IPS-18c (cell line): ENCODE data around the gene RAB3GAP2.
A peak's percentile ranks its signal among the peaks of the same experiment; 100 is the strongest.
"Not testable (repeated sequence)": the region's sequence is repeated elsewhere in the genome, so short reads cannot be mapped to it uniquely, and the experiment has no call there.

ENCODE experiments used
- H3K4me3 ChIP-seq: 2 replicates; pipeline ENCODE4 v1.7.0; 2013; ENCODE audit warnings: low read depth, mild to moderate bottlenecking, low read length, moderate library complexity; ENCODE audit not compliant: insufficient read depth
- H3K9me3 ChIP-seq: one replicate; pipeline ENCODE4 v1.6.1; 2013; ENCODE audit warnings: mild to moderate bottlenecking, low read length, moderate library complexity; ENCODE audit not compliant: control insufficient read depth, insufficient read depth

Gene RAB3GAP2

GRCh38 chr1:220272047-220272840 is at the start of gene RAB3GAP2:
Gene RAB3GAP2 (minus strand): TSS chr1:220272453. CDS start chr1:220272337, 116 bp downstream.
- H3K9me3 ChIP-seq: no peaks in the 10 kb centered on the region
- H3K4me3 ChIP-seq: peak within 1 kb of the TSS; percentile 91

GRCh38 chr1:220321758-220322157 is 49.5 kb upstream of the RAB3GAP2 start:
- no peaks in the 10 kb centered on the region for H3K9me3 ChIP-seq
- no peak overlapping the region for H3K4me3 ChIP-seq

DNA sequence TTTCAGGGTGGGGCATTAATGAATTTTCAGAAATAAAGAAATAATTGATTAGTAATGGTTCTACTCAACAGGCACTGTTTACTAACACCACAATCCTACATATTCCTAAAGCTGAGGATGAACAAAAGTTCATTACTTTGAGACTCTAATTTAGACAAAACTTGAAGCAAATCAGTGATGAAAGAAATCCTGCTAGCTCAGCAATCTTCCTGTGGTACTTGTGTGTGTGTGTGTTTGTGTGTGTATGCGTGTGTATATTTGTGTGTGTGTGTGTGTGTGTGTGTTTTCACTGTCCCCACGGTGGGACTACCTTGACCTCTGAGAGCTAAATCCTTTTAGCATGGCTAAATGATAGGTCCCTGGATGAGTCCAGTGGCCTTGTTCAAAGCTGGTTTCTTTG is 48.5 kb upstream of the RAB3GAP2 start:
- Histone ChIP-seq H3K9me3 (no peaks in the 10 kb centered on the region), H3K4me3 (no peak overlapping the region)

DNA sequence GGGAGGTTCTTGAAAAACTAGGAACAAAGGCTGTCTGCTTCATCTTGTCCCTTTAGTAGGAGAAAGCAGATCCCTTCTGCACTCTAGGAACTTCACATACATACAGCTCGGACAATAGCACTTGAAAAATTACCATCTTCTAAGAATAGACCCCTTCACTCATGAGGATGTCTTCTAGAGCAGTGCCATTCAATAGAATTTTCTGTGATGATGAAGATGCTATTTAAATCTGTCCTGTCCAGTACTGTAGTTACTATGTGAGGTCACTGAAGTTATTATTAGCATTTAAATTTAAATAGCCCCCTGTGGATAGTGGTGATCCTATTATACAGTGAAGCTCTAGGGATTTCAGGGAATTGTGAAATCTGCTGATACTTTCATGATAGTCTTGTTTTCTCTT is 46.4 kb upstream of the RAB3GAP2 start:
- Histone ChIP-seq H3K9me3 (no peaks in the 10 kb centered on the region), H3K4me3 (no peak overlapping the region)

DNA sequence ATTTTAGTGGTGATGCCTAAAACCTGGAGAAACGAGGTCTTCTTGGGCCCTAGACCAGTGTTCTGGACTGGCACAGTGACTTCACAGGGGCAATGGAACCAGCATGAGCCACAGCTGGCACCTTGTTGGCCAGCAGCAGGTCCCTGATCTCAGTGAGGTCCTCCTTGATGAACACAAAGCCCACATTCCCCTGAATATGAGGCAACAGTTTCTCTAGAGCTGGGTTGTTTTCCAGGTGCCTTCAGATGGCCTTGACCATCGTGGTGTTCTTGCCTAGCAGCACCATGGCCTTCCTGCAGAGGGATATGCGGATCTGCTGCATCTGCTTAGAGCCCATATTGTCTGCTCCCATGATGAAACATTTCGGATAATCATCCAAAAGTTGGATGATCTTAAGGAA is 44.9 kb upstream of the RAB3GAP2 start:
- Histone ChIP-seq H3K4me3 (no peak overlapping the region), H3K9me3 (no peaks in the 10 kb centered on the region)

DNA sequence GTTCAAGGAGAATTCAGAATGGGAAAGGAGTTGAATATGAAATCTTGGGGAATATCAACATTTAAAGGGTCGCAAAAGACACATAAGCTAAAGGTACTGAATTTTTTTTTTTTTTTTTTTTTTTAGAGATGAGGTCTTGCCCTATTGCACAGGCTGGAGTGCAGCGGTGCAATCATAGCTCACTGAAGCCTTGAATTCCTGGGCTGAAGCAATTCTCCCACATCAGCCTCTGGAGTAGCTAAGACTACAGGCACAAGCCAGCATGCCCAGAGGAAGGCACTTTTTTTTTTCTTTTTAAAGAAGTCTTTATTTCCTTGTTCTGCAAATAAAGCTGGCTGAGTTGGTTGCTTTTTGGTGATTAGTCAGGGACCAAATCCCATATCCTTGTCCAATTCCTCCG is 44.1 kb upstream of the RAB3GAP2 start:
- Histone ChIP-seq H3K4me3 (no peak overlapping the region), H3K9me3 (no peaks in the 10 kb centered on the region)

GRCh38 chr1:220315070-220315839 is 43.0 kb upstream of the RAB3GAP2 start:
- no peak overlapping the region for H3K4me3 ChIP-seq
- no peaks in the 10 kb centered on the region for H3K9me3 ChIP-seq

DNA sequence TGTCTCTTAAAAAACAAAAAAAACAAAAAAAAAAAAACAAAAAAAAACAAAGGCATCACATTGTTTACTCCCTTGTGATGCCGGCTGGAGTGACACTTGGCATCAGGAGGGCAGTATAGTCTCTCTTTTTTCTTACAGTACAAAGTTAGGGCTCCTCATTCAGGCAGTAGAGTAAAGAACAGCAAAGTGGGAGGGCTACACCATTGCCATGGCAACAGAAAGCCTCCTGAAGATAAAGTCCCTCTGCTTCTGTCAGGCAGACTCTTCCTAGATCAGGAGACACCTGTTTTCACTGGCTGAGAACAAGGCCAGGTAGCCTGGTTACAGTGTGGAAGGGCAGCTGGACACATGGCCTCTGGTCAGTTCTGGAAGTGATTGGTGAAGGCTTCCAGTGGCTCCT is 41.3 kb upstream of the RAB3GAP2 start:
- H3K4me3 ChIP-seq: no peak overlapping the region
- H3K9me3 ChIP-seq: no peaks in the 10 kb centered on the region

DNA sequence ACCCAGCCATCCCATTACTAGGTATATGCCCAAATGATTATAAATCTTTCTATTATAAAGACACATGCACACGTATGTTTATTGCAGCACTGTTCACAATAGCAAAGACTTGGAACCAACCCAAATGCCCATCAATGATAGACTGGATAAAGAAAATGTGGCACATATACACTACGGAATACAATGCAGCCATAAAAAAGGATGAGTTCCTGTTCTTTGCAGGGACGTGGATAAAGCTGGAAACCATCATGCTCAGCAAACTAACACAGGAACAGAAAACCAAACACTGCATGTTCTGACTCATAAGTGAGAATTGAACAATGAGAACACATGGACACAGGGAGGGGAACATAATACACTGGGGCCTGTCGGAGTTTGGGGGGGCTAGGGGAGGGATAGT is 37.9 kb upstream of the RAB3GAP2 start:
- H3K9me3 ChIP-seq, H3K4me3 ChIP-seq: not testable (repeated sequence)

DNA sequence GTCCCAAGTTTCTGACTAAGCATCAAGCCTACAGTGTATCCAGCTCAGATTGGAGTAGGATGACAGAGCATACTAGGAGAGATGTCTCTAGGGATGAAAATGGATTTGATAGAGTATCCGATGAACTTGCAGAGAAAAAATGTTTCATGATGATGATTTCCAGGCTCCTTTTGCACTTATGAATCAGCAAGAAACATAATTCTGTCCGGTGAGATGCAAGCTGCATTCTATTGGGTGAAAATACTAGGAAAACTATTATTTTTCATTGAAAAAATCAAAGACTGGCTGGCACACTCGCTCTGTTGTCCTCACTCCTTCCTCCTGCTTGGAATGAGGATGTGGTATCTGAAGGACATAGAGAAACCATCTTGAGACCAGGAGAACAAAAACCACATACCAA is 35.4 kb upstream of the RAB3GAP2 start:
- Histone ChIP-seq H3K9me3 (no peaks in the 10 kb centered on the region), H3K4me3 (no peak overlapping the region)

GRCh38 chr1:220306339-220306738 is 34.1 kb upstream of the RAB3GAP2 start:
- Histone ChIP-seq H3K4me3 (no peak overlapping the region), H3K9me3 (no peaks in the 10 kb centered on the region)

- Histone ChIP-seq H3K4me3 (no peak overlapping the region), H3K9me3 (no peaks in the 10 kb centered on the region)
Measured at GRCh38 chr1:220303871-220304270, 31.6 kb upstream of the RAB3GAP2 start.

DNA sequence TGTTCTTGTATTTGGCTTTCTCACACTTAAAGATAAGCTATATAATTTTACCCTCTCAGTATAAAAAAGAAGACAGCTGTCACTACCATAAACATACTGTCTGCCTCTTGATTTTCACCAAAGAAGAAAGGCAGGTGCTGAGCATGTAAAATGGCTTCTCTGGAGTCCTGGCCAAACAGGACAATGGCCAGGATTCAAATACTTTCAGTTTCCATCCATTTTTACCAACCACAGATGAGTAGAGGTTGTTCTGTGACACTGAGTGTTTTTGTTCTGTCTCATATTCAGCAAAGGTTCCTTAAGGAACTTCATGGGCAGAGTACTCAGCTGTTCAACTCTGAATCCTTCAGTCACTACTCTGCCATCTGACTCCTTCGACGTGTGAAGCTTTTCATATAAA is 29.4 kb upstream of the RAB3GAP2 start:
- H3K4me3 ChIP-seq: no peak overlapping the region
- no peaks in the 10 kb centered on the region for H3K9me3 ChIP-seq

GRCh38 chr1:220300442-220301121 is 28.3 kb upstream of the RAB3GAP2 start:
- Histone ChIP-seq H3K9me3 (no peaks in the 10 kb centered on the region), H3K4me3 (no peak overlapping the region)

GRCh38 chr1:220299337-220299736 is 27.1 kb upstream of the RAB3GAP2 start:
- H3K9me3 ChIP-seq: no peaks in the 10 kb centered on the region
- H3K4me3 ChIP-seq: no peak overlapping the region

DNA sequence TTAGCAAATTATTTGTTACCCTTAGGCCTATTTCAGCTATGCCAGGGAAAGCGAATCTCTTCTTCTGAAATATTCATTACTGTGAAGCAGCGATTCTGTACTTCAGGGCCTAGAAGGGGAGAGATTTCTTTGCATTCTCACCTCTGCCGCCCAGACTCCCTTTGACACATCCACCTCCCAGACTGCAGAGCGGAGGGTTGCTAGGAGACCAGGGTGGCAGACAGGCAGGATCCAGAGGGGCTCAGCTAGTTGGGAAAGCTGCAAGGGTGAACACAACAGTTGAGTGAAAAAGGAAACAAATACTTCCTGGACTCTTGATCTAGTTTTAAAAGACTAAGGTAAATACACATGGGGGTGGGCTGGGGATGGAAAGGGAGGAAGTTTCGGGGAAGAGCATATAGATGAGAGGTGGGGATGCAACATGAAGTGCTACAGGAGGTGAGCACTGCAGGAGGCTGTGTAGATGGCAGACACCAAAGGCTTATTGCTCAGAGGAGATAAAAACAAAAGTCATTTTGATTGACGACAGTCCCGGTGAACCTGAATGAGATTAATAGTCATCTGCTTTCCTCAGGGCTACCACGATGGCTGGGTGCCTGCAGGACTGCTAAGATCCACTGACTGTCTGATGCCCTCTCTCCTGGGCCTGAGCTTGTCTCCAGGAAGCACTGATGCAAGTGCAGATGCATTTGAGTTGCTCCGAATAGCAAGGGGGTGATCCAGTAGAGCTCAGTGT is 26.4 kb upstream of the RAB3GAP2 start:
- Histone ChIP-seq H3K4me3 (no peak overlapping the region), H3K9me3 (no peaks in the 10 kb centered on the region)

- H3K4me3 ChIP-seq: no peak overlapping the region
- no peaks in the 10 kb centered on the region for H3K9me3 ChIP-seq
Measured at GRCh38 chr1:220296981-220297380, 24.7 kb upstream of the RAB3GAP2 start.
